ENCODE results near the gene RPTOR. TPM values are rescaled to one million over a fixed set of nuclear protein-coding genes. Genes with fewer than 3 reads are reported as not detected.

RPTOR gene
- total RNA-seq, 1 donor from 2014 or later, result 21.8 TPM

- Histone ChIP-seq H3K27ac (replicated peaks) (no peak overlapping the region), H3K27me3 (ENCODE audit: low read depth) (no peaks in the 10 kb centered on the region), H3K36me3 (no peaks in the 10 kb centered on the region), H3K9me3 (replicated peaks) (no peaks in the 10 kb centered on the region), H3K4me1 (peaks cover 44% of the 10 kb centered on the region), H3K4me3 (no peak overlapping the region)
- no peak for DNase-seq
- intact Hi-C loops (cut with micrococcal nuclease), result no loop called here
- no peak for TF ChIP-seq CTCF (IDR thresholded peaks at IDR 0.05; ENCODE audit: borderline replicate concordance)
Observed at GRCh38 chr17:80786470-80786869, 241.8 kb downstream of the RPTOR start.

GRCh38 chr17:80786887-80787286 is 242.2 kb downstream of the RPTOR start:
- intact Hi-C loops (cut with micrococcal nuclease), result no loop called here
- H3K4me1 ChIP-seq, result peaks cover 47% of the 10 kb centered on the region
- no peak overlapping the region for H3K4me3 ChIP-seq
- no peak for DNase-seq
- TF ChIP-seq CTCF (IDR thresholded peaks at IDR 0.05; ENCODE audit: borderline replicate concordance), result no peak
- H3K27ac ChIP-seq (replicated peaks), result no peak overlapping the region
- H3K36me3 ChIP-seq, result no peaks in the 10 kb centered on the region
- no peaks in the 10 kb centered on the region for H3K27me3 ChIP-seq (ENCODE audit: low read depth)
- no peaks in the 10 kb centered on the region for H3K9me3 ChIP-seq (replicated peaks)

GRCh38 chr17:80787881-80788280 is 243.2 kb downstream of the RPTOR start:
- peaks cover 49% of the 10 kb centered on the region for H3K4me1 ChIP-seq
- intact Hi-C loops (cut with micrococcal nuclease), result no loop called here

GRCh38 chr17:80789356-80789902 is 244.8 kb downstream of the RPTOR start:
- no peak for TF ChIP-seq CTCF (IDR thresholded peaks at IDR 0.05; ENCODE audit: borderline replicate concordance)
- no peak for DNase-seq
- peaks cover 45% of the 10 kb centered on the region for H3K4me1 ChIP-seq
- intact Hi-C loops (cut with micrococcal nuclease), result no loop called here
- H3K4me3 ChIP-seq, result no peak overlapping the region
- no peaks in the 10 kb centered on the region for H3K27me3 ChIP-seq (ENCODE audit: low read depth)
- H3K36me3 ChIP-seq, result no peaks in the 10 kb centered on the region
- peak overlapping the region; percentile 64 for H3K27ac ChIP-seq (replicated peaks)
- H3K9me3 ChIP-seq (replicated peaks), result no peaks in the 10 kb centered on the region

More at GRCh38 chr17:80787881-80788280, 243.2 kb downstream of the RPTOR start:
- Histone ChIP-seq H3K27me3 (ENCODE audit: low read depth) (no peaks in the 10 kb centered on the region), H3K36me3 (no peaks in the 10 kb centered on the region), H3K4me3 (no peak overlapping the region), H3K9me3 (replicated peaks) (no peaks in the 10 kb centered on the region), H3K27ac (replicated peaks) (no peak overlapping the region)
- TF ChIP-seq CTCF (IDR thresholded peaks at IDR 0.05; ENCODE audit: borderline replicate concordance), result no peak
- no peak for DNase-seq

GRCh38 chr17:80790021-80790765 is 245.6 kb downstream of the RPTOR start:
- H3K27ac ChIP-seq (replicated peaks), result peak overlapping the region; percentile 64

More at GRCh38 chr17:80790021-80790765, 245.6 kb downstream of the RPTOR start:
- Histone ChIP-seq H3K9me3 (replicated peaks) (no peaks in the 10 kb centered on the region), H3K36me3 (no peaks in the 10 kb centered on the region), H3K4me1 (peaks cover 45% of the 10 kb centered on the region), H3K4me3 (no peak overlapping the region), H3K27me3 (ENCODE audit: low read depth) (no peaks in the 10 kb centered on the region)
- no peak for TF ChIP-seq CTCF (IDR thresholded peaks at IDR 0.05; ENCODE audit: borderline replicate concordance)
- DNase-seq, result no peak
- intact Hi-C loops (cut with micrococcal nuclease), result no loop called here
